H1 (cell line): ENCODE results near the gene ATPAF2. TPM values are rescaled to one million over a fixed set of nuclear protein-coding genes. Genes with fewer than 3 reads are reported as not detected.

Source experiments
- CTCF ChIA-PET: fragments of 300-600 bp; sonication (Branson Sonifier 250); formaldehyde crosslinking; loops from one replicate; lab custom pipeline; 2021; ENCODE audit not compliant: partially characterized antibody; lab: Charles Lee
- POLR2A ChIA-PET: fragments of 300-600 bp; sonication (Branson Sonifier 250); formaldehyde crosslinking; loops from one replicate; lab custom pipeline; 2021; ENCODE audit warnings: inconsistent platforms; ENCODE audit not compliant: partially characterized antibody; lab: Charles Lee
- DNase-seq, 2 experiments: peaks; one replicate each; pipeline versions ENCODE4 v3.0.0 to v3.0.0-alpha.2; 2010 to 2022; ENCODE audit warnings: low spot score in 2 of 2, low read depth in 1 of 2, mixed read lengths in 1 of 2
- FAIRE-seq: peaks from 2 replicates; lab custom pipeline; 2011; peaks lifted over from hg19 to GRCh38; lab: Jason Lieb, UNC
- H2AFZ ChIP-seq: 2 replicates; pipeline ENCODE4 v1.8.1; 2012; ENCODE audit warnings: low read length, inconsistent platforms
- H2AK5ac ChIP-seq: 2 replicates; pipeline ENCODE4 v1.6.1; 2013; ENCODE audit warnings: low read depth, low read length
- H2BK120ac ChIP-seq: replicated peaks from 2 replicates; pipeline ENCODE3; 2013; ENCODE audit warnings: low read depth, low read length, inconsistent platforms
- H2BK12ac ChIP-seq: 2 replicates; pipeline ENCODE4 v1.6.1; 2013; ENCODE audit warnings: low read depth, low read length
- H2BK15ac ChIP-seq: 2 replicates; pipeline ENCODE4 v1.6.1; 2013; ENCODE audit warnings: low read length
- H2BK20ac ChIP-seq: 2 replicates; pipeline ENCODE4 v1.6.1; 2013; ENCODE audit warnings: low read length
- H2BK5ac ChIP-seq: 2 replicates; pipeline ENCODE4 v1.6.1; 2013; ENCODE audit warnings: low read depth, low read length
- H3K14ac ChIP-seq: 2 replicates; pipeline ENCODE4 v1.6.1; 2013; ENCODE audit warnings: inconsistent platforms; ENCODE audit not compliant: insufficient read length
- H3K18ac ChIP-seq: 2 replicates; pipeline ENCODE4 v1.6.1; 2013; ENCODE audit warnings: low read length; ENCODE audit errors: extremely low read depth
- H3K23ac ChIP-seq: 2 replicates; pipeline ENCODE4 v1.6.1; 2013; ENCODE audit warnings: inconsistent platforms; ENCODE audit not compliant: insufficient read length
- H3K23me2 ChIP-seq: 2 replicates; pipeline ENCODE4 v1.6.1; 2013; ENCODE audit warnings: low read depth, low read length
- H3K27ac ChIP-seq: 2 replicates; pipeline ENCODE4 v1.6.1; 2011; ENCODE audit warnings: low read depth, low read length, inconsistent platforms
- H3K27me3 ChIP-seq, 4 experiments: replicated peaks in 1 of 4; 1 replicate in 1 of 4; 2 replicates in 3 of 4; pipeline versions ENCODE4 v1.6.1 to v1.8.1; 2011 to 2013; ENCODE audit warnings: low read length in 3 of 4, mild to moderate bottlenecking in 3 of 4, inconsistent platforms in 2 of 4, mixed read lengths in 2 of 4, moderate library complexity in 1 of 4; ENCODE audit not compliant: control insufficient read depth in 3 of 4, insufficient read depth in 3 of 4; ENCODE audit errors: extremely low read depth in 1 of 4
- H3K36me3 ChIP-seq, 4 experiments: 2 replicates each; pipeline versions ENCODE4 v1.6.1 to v1.8.1; 2011 to 2013; ENCODE audit warnings: mild to moderate bottlenecking in 4 of 4, low read length in 3 of 4, moderate library complexity in 2 of 4, control low read depth in 1 of 4, inconsistent platforms in 1 of 4; ENCODE audit not compliant: insufficient read depth in 4 of 4, control insufficient read depth in 2 of 4
- H3K4ac ChIP-seq: replicated peaks from 2 replicates; pipeline ENCODE3; 2013; ENCODE audit warnings: low read length, low read depth, mixed read lengths, inconsistent platforms; ENCODE audit not compliant: insufficient read length
- H3K4me1 ChIP-seq, 4 experiments: replicated peaks in 1 of 4; 1 replicate in 1 of 4; 2 replicates in 3 of 4; pipeline versions ENCODE4 v1.6.1 to v1.8.1; 2011 to 2013; ENCODE audit warnings: low read length in 3 of 4, inconsistent platforms in 2 of 4, mixed read lengths in 1 of 4; ENCODE audit not compliant: insufficient read depth in 4 of 4, control insufficient read depth in 3 of 4
- H3K4me2 ChIP-seq, 2 experiments: 2 replicates each; pipeline versions ENCODE4 v1.6.1 to v1.8.1; 2011 to 2013; ENCODE audit warnings: low read depth in 2 of 2, low read length in 2 of 2, control low read depth in 1 of 2, inconsistent platforms in 1 of 2, mild to moderate bottlenecking in 1 of 2; ENCODE audit not compliant: insufficient read depth in 1 of 2
- H3K4me3 ChIP-seq, 4 experiments: fragments of 200-600, 300-600 bp in 1 of 4; sonication (generic), shearing (Covaris generic), sonication (Bioruptor Twin) in 1 of 4; 2 replicates each; pipeline versions ENCODE4 v1.5.1 to v1.8.1; 2011 to 2016; ENCODE audit warnings: low read length in 4 of 4, low read depth in 3 of 4, control low read depth in 2 of 4, inconsistent platforms in 2 of 4, mild to moderate bottlenecking in 2 of 4, mixed read lengths in 1 of 4, moderate library complexity in 1 of 4; ENCODE audit not compliant: insufficient read depth in 2 of 4; ENCODE audit errors: extremely low read depth in 1 of 4
- H3K56ac ChIP-seq: replicated peaks from 2 replicates; pipeline ENCODE3; 2013; ENCODE audit warnings: low read depth, mild to moderate bottlenecking, mixed read lengths, low read length, inconsistent platforms; ENCODE audit not compliant: insufficient read length
- H3K79me1 ChIP-seq: 2 replicates; pipeline ENCODE4 v1.6.1; 2013; ENCODE audit warnings: low read depth, low read length, control low read depth
- H3K79me2 ChIP-seq, 2 experiments: 2 replicates each; pipeline versions ENCODE4 v1.6.1 to v1.8.1; 2012 to 2013; ENCODE audit warnings: low read length in 2 of 2, mild to moderate bottlenecking in 2 of 2, inconsistent platforms in 1 of 2; ENCODE audit not compliant: insufficient read depth in 2 of 2, control insufficient read depth in 1 of 2
- H3K9ac ChIP-seq, 4 experiments: replicated peaks in 1 of 4; 1 replicate in 1 of 4; 2 replicates in 3 of 4; pipeline versions ENCODE4 v1.6.1 to v1.8.1; 2011 to 2013; ENCODE audit warnings: low read depth in 3 of 4, low read length in 3 of 4, control low read depth in 2 of 4, mild to moderate bottlenecking in 2 of 4, moderate library complexity in 2 of 4, inconsistent platforms in 1 of 4; ENCODE audit errors: extremely low read depth in 1 of 4
- H3K9me3 ChIP-seq, 2 experiments: 2 replicates each; pipeline versions ENCODE4 v1.6.1 to v1.8.1; 2012 to 2013; ENCODE audit warnings: mild to moderate bottlenecking in 2 of 2, moderate library complexity in 2 of 2, control low read depth in 1 of 2, inconsistent platforms in 1 of 2, low read depth in 1 of 2, low read length in 1 of 2, mixed read lengths in 1 of 2; ENCODE audit not compliant: insufficient read depth in 2 of 2
- H4K20me1 ChIP-seq, 2 experiments: replicated peaks in 1 of 2; 2 replicates each; pipeline versions ENCODE3 to v1.8.1; 2011 to 2013; ENCODE audit warnings: inconsistent platforms in 2 of 2, low read length in 2 of 2, mild to moderate bottlenecking in 1 of 2; ENCODE audit not compliant: insufficient read depth in 2 of 2, control insufficient read depth in 1 of 2
- H4K5ac ChIP-seq: 2 replicates; pipeline ENCODE4 v1.6.1; 2013; ENCODE audit warnings: low read length, low read depth, mixed read lengths, inconsistent platforms; ENCODE audit not compliant: insufficient read length
- H4K8ac ChIP-seq: 2 replicates; pipeline ENCODE4 v1.8.0; 2013; ENCODE audit warnings: mild to moderate bottlenecking, moderate library complexity, low read length, inconsistent platforms; ENCODE audit not compliant: insufficient read depth; ENCODE audit errors: extremely low read depth
- H4K91ac ChIP-seq: replicated peaks from 2 replicates; pipeline ENCODE3; 2013; ENCODE audit warnings: low read length, mixed read lengths, inconsistent platforms; ENCODE audit not compliant: insufficient read length
- RXRA ChIP-seq: IDR thresholded peaks from 2 replicates; pipeline ENCODE4 v1.6.1; 2011; ENCODE audit warnings: low read depth, mild to moderate bottlenecking, low read length, moderate library complexity; ENCODE audit not compliant: insufficient read depth
- YY1 ChIP-seq: IDR thresholded peaks from 2 replicates; pipeline ENCODE4 v1.6.1; 2011; ENCODE audit warnings: low read depth, mild to moderate bottlenecking, low read length
- WGBS, 2 experiments: shearing (Covaris generic) in 1 of 2; methylation state at CpG; one replicate each; pipeline versions ENCODE4 v1.1.6 to v1.1.7; 2013 to 2015; ENCODE audit warnings: low lambda C conversion rate in 2 of 2, mixed read lengths in 2 of 2, inconsistent platforms in 1 of 2, low coverage in 1 of 2, missing lambda C conversion rate in 1 of 2; ENCODE audit not compliant: insufficient replicate concordance in 2 of 2, insufficient coverage in 1 of 2, insufficient read length in 1 of 2; ENCODE audit errors: extremely low coverage in 1 of 2, missing lambda C conversion rate in 1 of 2; 5-methylcytosine and 5-hydroxymethylcytosine counted together
- polyA plus RNA-seq, 7 experiments: library from polyadenylated mRNA; depleted of rRNA in 3 of 7; stranded (reverse) in 5 of 7; unstranded in 2 of 7; fragments of >200 nt in 5 of 7; fragments of 200-250 nt in 2 of 7; gene quantifications; 1 replicate in 5 of 7; 2 replicates in 1 of 7; 4 replicates in 1 of 7; pipeline versions ENCODE4 v1.2.1 to v1.2.3, GENCODE V29; 2011 to 2013; ENCODE audit warnings: missing spikeins in 2 of 7, mixed read lengths in 2 of 7
- total RNA-seq: library from RNA; stranded (reverse); fragmentation: NEBNext Ultra II Directional; extraction: Animal tissue kit (Norgen Biotek cat#: 25700); gene quantifications from 2 replicates; pipeline ENCODE4 v1.2.1, GENCODE V29; 2021

ATPAF2 gene
- total and polyA plus RNA-seq, 2 of the 8 experiments (the other 6 are each of a cell fraction or from before 2014, with no cell fraction given) = 19.6 to 22.9 TPM

DNA sequence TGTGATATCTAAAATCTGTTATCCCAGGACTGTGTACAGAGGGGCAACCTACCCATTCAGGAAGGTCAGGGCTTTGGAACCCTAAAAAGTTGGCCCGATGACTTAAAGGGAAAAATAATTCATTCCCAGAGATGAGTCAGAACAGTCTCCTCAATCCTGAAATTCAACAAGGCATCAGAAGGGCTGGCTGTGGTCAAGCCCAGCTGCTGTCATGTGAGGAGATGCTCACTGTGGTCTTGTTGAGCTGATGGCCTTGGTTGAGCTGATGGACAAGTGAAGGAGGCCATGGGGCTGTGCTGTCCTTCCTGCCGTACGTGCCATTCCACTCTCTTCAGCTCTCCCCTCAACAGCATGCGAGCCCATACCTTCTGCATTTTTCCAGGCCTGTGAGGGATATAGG lies 27.9 kb upstream of the ATPAF2 start:
- no peaks in the 10 kb centered on the region for H3K79me1 ChIP-seq
- no peak overlapping the region for H2AFZ ChIP-seq
- no peak for DNase-seq
- WGBS, 2 experiments = 89% methylated on average over 4 of the region's 4 CpGs; no CpG with 5 or more reads in 1 of the 2 experiments
- H2BK120ac ChIP-seq = no peak overlapping the region
- CTCF ChIA-PET = no interaction called here
- H3K23me2 ChIP-seq = no peaks in the 10 kb centered on the region; the same call in 1 of the 2 replicates
- H3K27ac ChIP-seq = no peak overlapping the region
- H3K9ac ChIP-seq = no peak overlapping the region
- no peak overlapping the region for H4K91ac ChIP-seq
- no peak overlapping the region for H3K14ac ChIP-seq
- H3K4me3 ChIP-seq = no peak overlapping the region
- peaks cover 2 to 6% (median 5%) of the 10 kb centered on the region in 4 experiments; a peak in 4 of 8 replicates for H3K36me3 ChIP-seq
- H4K20me1 ChIP-seq = no peaks in the 10 kb centered on the region
- no peaks in the 10 kb centered on the region for H3K27me3 ChIP-seq
- no peak overlapping the region for H3K4ac ChIP-seq
- H3K9me3 ChIP-seq = no peaks in the 10 kb centered on the region
- H3K79me2 ChIP-seq = no peaks in the 10 kb centered on the region
- TF ChIP-seq RXRA = no peak
- TF ChIP-seq YY1 = no peak
- no peak overlapping the region for H2BK15ac ChIP-seq
- H3K56ac ChIP-seq = no peak overlapping the region
- H2AK5ac ChIP-seq = no peak overlapping the region
- H3K4me2 ChIP-seq = no peak overlapping the region
- no peak for FAIRE-seq
- 0 out of 2 replicates have a peak overlapping the region, but pooled peaks have one; percentile 44 for H2BK5ac ChIP-seq
- H2BK12ac ChIP-seq = 0 out of 2 replicates have a peak overlapping the region, but pooled peaks have one; percentile 75
- no peak overlapping the region for H2BK20ac ChIP-seq
- no peak overlapping the region for H4K8ac ChIP-seq
- no peak overlapping the region for H3K23ac ChIP-seq
- no peak overlapping the region for H3K18ac ChIP-seq
- H3K4me1 ChIP-seq = peaks cover 0 to 4% (median 0%) of the 10 kb centered on the region in 4 experiments; a peak in 1 of 7 replicates
- no peak overlapping the region for H4K5ac ChIP-seq
- POLR2A ChIA-PET = interaction anchor here (1.6 kb wide), 1 partner anchor 10 kb away, joined by 4 read pairs; no protein-coding TSS in a partner anchor
